GM12878 (cell line): Measurements from ENCODE around the gene BDH1. TPM values are rescaled to one million over a fixed set of nuclear protein-coding genes. Genes with fewer than 3 reads are reported as not detected.

Experiments
- ATAC-seq: fragments of 200-7000 bp; cut with Tn5 transposase; 3 replicates; pipeline ENCODE4 v1.9.1; 2020; ENCODE audit warnings: mild to moderate bottlenecking, moderate library complexity
- BruUV-seq: library from RNA; stranded (reverse); fragments of 400-500 nt; replicated peaks from 2 replicates; lab custom pipeline; 2021; lab: Mats Ljungman, UMichigan
- CTCF ChIA-PET: fragments of 300-600 bp; sonication (Branson Sonifier 250); formaldehyde crosslinking; extraction: SDS; loops from one replicate; lab custom pipeline; 2021; ENCODE audit warnings: inconsistent platforms; lab: Yijun Ruan, JAX
- POLR2A ChIA-PET: fragments of 350-600 bp; formaldehyde crosslinking; extraction: SDS; loops from one replicate; lab custom pipeline; 2021; ENCODE audit warnings: inconsistent platforms; lab: Charles Lee
- RAD21 ChIA-PET: fragments of 300-600 bp; sonication (Branson Sonifier 250); formaldehyde crosslinking; loops from one replicate; lab custom pipeline; 2023; ENCODE audit warnings: antibody characterized with exemption; ENCODE audit not compliant: unreplicated experiment; lab: Charles Lee
- SMC1A ChIA-PET: fragments of 300-600 bp; sonication (Branson Sonifier 250); formaldehyde crosslinking; loops from one replicate; lab custom pipeline; 2023; ENCODE audit not compliant: unreplicated experiment, uncharacterized antibody; lab: Charles Lee
- DNase-seq: peaks from one replicate; pipeline ENCODE4 v3.0.0-alpha.2; 2011; ENCODE audit warnings: low read depth, low spot score
- FAIRE-seq: peaks from 3 replicates; lab custom pipeline; 2011; peaks lifted over from hg19 to GRCh38; lab: Jason Lieb, UNC
- H2AFZ ChIP-seq: 2 replicates; pipeline ENCODE4 v1.6.0; 2011; ENCODE audit warnings: low read depth, low read length, control low read depth; ENCODE audit not compliant: control insufficient read depth
- H3K27ac ChIP-seq: 2 replicates; pipeline ENCODE4 v1.5.1; 2011; ENCODE audit warnings: control low read depth; ENCODE audit not compliant: control insufficient read depth, insufficient read depth
- H3K27me3 ChIP-seq, 2 experiments: replicated peaks in 1 of 2; 2 replicates each; pipeline versions ENCODE4 v1.6.0 to v1.6.1; 2011; ENCODE audit warnings: low read length in 1 of 2; ENCODE audit not compliant: control insufficient read depth in 2 of 2, insufficient read depth in 2 of 2
- H3K36me3 ChIP-seq, 2 experiments: 2 replicates each; pipeline ENCODE4 v1.5.1; 2011; ENCODE audit warnings: low read length in 1 of 2; ENCODE audit not compliant: control insufficient read depth in 2 of 2, insufficient read depth in 2 of 2
- H3K4me1 ChIP-seq: 2 replicates; pipeline ENCODE4 v1.6.1; 2011; ENCODE audit warnings: mild to moderate bottlenecking, low read length, moderate library complexity, mixed read lengths; ENCODE audit not compliant: control insufficient read depth, insufficient read depth
- H3K4me2 ChIP-seq: 2 replicates; pipeline ENCODE4 v1.6.0; 2011; ENCODE audit warnings: control low read depth; ENCODE audit not compliant: control insufficient read depth, insufficient read depth
- H3K4me3 ChIP-seq: fragments of 200-600 bp; sonication (generic); 2 replicates; pipeline ENCODE4 v1.5.1; 2016
- H3K79me2 ChIP-seq: 2 replicates; pipeline ENCODE4 v1.6.0; 2011; ENCODE audit warnings: low read length; ENCODE audit not compliant: control insufficient read depth, insufficient read depth
- H3K9ac ChIP-seq: 2 replicates; pipeline ENCODE4 v1.8.0; 2011; ENCODE audit warnings: low read length, control low read depth, mixed read lengths; ENCODE audit not compliant: control insufficient read depth, insufficient read depth
- H3K9me3 ChIP-seq: replicated peaks from 3 replicates; pipeline ENCODE4 v1.5.1; 2011; ENCODE audit warnings: mild to moderate bottlenecking, low read length; ENCODE audit not compliant: control insufficient read depth, insufficient read depth
- H4K20me1 ChIP-seq: 2 replicates; pipeline ENCODE4 v1.6.0; 2011; ENCODE audit not compliant: control insufficient read depth, insufficient read depth
- TCF7 ChIP-seq: IDR thresholded peaks from 2 replicates; pipeline ENCODE4 v1.6.1; 2014; ENCODE audit warnings: antibody characterized with exemption, borderline replicate concordance
- ZNF207 ChIP-seq: fragments of 450-650 bp; IDR thresholded peaks from 2 replicates; pipeline ENCODE4 v1.6.1; 2014; ENCODE audit warnings: antibody characterized with exemption, mild to moderate bottlenecking, borderline replicate concordance
- WGBS: methylation state at CpG from one replicate; pipeline ENCODE4 v1.1.6; 2016; ENCODE audit warnings: low lambda C conversion rate; ENCODE audit not compliant: insufficient replicate concordance, insufficient coverage; ENCODE audit errors: missing lambda C conversion rate; 5-methylcytosine and 5-hydroxymethylcytosine counted together
- in situ Hi-C: fragments of 300-500 bp; cut with MboI; formaldehyde crosslinking; loops from 9 replicates; pipeline ENCODE4 v1.14.3; 2018; ENCODE audit warnings: mixed read lengths
- intact Hi-C: fragments of 100-400 bp; cut with micrococcal nuclease; formaldehyde crosslinking; loops from one replicate; pipeline ENCODE4 v1.14.2; 2022; ENCODE audit not compliant: unreplicated experiment
- polyA plus RNA-seq, 11 experiments: library from polyadenylated mRNA; depleted of rRNA in 4 of 11; unstranded in 6 of 11; stranded (reverse) in 5 of 11; fragments of >200 nt; fragmentation: Nextera tagmentation in 4 of 11; fragmentation: Illumina TruSeq in 1 of 11; extraction: Ambion mirVana in 4 of 11; extraction: Trizol in 1 of 11; gene quantifications; 1 replicate in 1 of 11; 2 replicates in 10 of 11; pipeline versions ENCODE4 v1.2.1 to v1.2.3, GENCODE V29; 2011 to 2016; ENCODE audit warnings: inconsistent platforms in 2 of 11, missing spikeins in 2 of 11, low read depth in 1 of 11
- total RNA-seq, 4 experiments: library from RNA; depleted of rRNA in 3 of 4; stranded (reverse); fragments of >200 nt in 3 of 4; fragmentation: Illumina TruSeq in 1 of 4; extraction: Trizol in 1 of 4; gene quantifications; 2 replicates each; pipeline versions ENCODE4 v1.2.1 to v1.2.3, GENCODE V29; 2013 to 2021

The BDH1 gene
- total and polyA plus RNA-seq, 10 of the 15 experiments (the other 5 are each of a cell fraction or from before 2014, with no cell fraction given): 11.3 to 84.5 (median 60.3) TPM

- DNase-seq (no peak), ATAC-seq (no peak), FAIRE-seq (no peak)
- Histone ChIP-seq H3K4me1 (no peaks in the 10 kb centered on the region), H3K79me2 (no peaks in the 10 kb centered on the region), H3K4me3 (no peak overlapping the region), H4K20me1 (no peaks in the 10 kb centered on the region), H3K36me3 (no peaks in the 10 kb centered on the region), H3K9ac (no peak overlapping the region), H3K9me3 (no peaks in the 10 kb centered on the region), H3K27ac (no peak overlapping the region), H3K27me3 (no peaks in the 10 kb centered on the region), H2AFZ (no peak overlapping the region), H3K4me2 (no peak overlapping the region)
- ChIA-PET CTCF (no interaction called here), POLR2A (no interaction called here), SMC1A (no interaction called here), RAD21 (no interaction called here)
- intact Hi-C loops: no loop called here
- 55% methylated on average over 5 of the region's 5 CpGs for WGBS
- in situ Hi-C loops: no loop called here
- BruUV-seq: no TSS peak
- TF ChIP-seq ZNF207: no peak
These were observed 29.0 kb upstream of the BDH1 start for GRCh38 chr3:197584733-197585132.

- H3K27me3 ChIP-seq: no peaks in the 10 kb centered on the region
- ATAC-seq (no peak), DNase-seq (no peak), FAIRE-seq (no peak)
- H2AFZ ChIP-seq: no peak overlapping the region
- no peak overlapping the region for H3K9ac ChIP-seq
- TF ChIP-seq TCF7: no peak
- ChIA-PET POLR2A (no interaction called here), RAD21 (no interaction called here), SMC1A (no interaction called here), CTCF (interaction anchor here (1.2 to 1.7 kb wide), 2 partner anchors 16 to 33 kb away, joined by 3 to 7 read pairs; no protein-coding TSS in a partner anchor)
- no peak overlapping the region for H3K4me2 ChIP-seq
- H3K4me3 ChIP-seq: no peak overlapping the region
- H3K79me2 ChIP-seq: no peaks in the 10 kb centered on the region
- no peaks in the 10 kb centered on the region for H4K20me1 ChIP-seq
- WGBS: 67% methylated on average over 7 of the region's 7 CpGs
- H3K36me3 ChIP-seq: no peaks in the 10 kb centered on the region
- no peaks in the 10 kb centered on the region for H3K4me1 ChIP-seq
- intact Hi-C loops: no loop called here
- H3K9me3 ChIP-seq: no peaks in the 10 kb centered on the region
- in situ Hi-C loops: no loop called here
- H3K27ac ChIP-seq: no peak overlapping the region
- BruUV-seq: no TSS peak
These were observed 27.6 kb upstream of the BDH1 start for GRCh38 chr3:197583371-197583770.
